ENCODE measurements around the gene TP53.

Gene TP53

GRCh38 chr17:7706631-7707354 is 19.5 kb upstream of the TP53 start:
- no peak for DNase-seq (ENCODE audit: low read depth)

DNA sequence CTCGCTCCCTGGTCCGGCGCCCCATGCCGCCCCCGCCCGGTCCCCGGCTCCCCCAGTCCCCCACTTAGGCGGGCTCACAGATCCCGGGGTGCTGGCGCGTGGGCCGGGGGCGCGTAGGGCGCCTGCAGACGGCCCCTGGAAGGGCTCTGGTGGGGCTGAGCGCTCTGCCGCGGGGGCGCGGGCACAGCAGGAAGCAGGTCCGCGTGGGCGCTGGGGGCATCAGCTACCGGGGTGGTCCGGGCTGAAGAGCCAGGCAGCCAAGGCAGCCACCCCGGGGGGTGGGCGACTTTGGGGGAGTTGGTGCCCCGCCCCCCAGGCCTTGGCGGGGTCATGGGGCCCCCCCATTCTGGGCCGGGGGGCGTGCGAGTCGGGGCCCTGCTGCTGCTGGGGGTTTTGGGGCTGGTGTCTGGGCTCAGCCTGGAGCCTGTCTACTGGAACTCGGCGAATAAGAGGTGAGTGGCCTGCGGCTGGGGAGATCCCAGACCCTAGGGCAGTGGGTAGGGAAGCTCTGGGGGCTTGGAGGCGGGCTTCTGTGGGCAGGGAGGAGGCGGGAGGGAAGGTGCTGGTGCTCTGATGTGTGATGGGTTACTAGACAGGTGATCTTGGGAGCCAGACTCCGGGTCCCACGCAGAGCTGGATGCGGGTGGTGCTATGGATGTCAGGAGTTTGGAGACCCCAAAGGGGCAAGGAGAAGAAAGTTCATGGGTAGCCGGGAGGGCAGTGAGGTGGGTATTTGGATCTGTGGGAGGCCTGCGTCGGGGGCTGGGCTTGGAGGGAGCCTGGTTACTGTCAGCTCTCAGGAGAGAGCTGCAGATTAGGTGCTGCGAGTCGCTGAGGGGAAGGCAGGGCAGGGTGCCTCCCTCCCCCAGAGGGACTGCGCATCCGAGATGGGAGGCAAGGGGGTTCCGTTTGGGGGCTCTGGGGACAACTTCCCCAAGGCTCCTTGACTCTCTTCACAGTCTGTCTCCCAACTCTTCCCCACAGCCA is 18.3 kb upstream of the TP53 start:
- no peak for DNase-seq (ENCODE audit: low read depth)

GRCh38 chr17:7704601-7705268 is 17.4 kb upstream of the TP53 start, which contains the start of gene EFNB3:
Gene EFNB3 (plus strand): TSS chr17:7705202. CDS start chr17:7705599, 397 bp downstream.
- no peak for DNase-seq (ENCODE audit: low read depth)

DNA sequence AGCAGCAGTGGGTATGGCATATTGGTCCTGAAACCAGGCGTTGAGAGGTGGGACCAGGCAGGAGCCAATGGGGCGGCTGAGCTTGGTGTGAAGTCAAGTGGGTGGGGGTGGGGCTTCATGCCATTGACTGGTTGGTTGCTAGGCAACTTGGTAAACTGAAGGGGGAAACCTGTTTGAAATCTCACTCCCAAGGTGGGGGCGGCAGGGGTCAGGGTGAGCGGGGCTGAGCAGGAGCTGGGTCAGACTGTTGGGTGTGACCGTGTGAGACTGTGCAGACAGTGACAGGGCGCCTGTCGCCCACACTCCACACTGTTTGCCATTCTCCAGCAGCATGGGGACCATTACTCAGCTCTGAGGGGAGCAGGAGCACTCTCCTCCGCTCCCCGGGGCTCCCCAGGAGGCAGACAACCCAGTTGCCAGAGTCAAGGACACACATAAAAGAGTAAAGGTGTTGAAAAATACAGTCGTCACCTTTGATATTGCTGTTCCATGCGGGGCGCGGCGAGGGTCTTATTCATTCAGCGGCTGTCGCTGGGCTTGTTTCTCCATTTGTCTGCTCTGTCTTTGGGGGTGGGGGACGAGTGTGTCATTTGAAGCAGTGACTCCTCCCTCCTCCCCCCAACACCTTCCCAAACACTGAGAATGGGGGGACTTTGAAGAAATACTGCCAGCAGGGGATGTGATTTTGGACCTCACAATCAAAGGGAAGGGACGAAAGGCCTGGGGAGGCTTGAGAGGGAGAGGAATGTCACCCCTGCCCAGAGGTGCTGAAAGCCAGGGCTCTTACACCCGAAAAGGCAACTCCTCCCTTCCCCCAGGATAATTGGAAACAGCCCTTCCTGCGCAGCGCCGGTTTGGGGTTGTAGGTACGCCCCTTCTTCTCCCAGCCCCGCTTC is 16.5 kb upstream of the TP53 start:
- no peak for DNase-seq (ENCODE audit: low read depth)

DNA sequence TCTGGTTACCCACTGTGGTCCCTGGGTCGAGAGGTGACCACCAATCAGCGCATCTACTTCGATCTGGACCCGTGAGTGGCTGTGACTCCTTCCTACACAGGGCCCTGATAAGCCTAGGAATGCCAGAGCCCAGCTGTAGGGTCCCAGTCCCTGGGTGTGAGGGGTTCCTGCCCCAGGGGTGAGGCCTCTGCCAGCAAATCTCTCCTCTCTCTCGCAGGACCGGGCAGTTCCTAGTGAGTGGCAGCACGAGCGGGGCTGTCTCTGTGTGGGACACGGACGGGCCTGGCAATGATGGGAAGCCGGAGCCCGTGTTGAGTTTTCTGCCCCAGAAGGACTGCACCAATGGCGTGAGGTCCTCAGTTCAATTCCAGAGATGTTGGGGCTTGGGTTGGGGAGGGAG is 15.5 kb upstream of the TP53 start:
- no peak for DNase-seq (ENCODE audit: low read depth)

GRCh38 chr17:7701681-7702080 is 14.4 kb upstream of the TP53 start:
- DNase-seq (ENCODE audit: low read depth): no peak

- no peak for DNase-seq (ENCODE audit: low read depth)
Observed at GRCh38 chr17:7700510-7700909, 13.2 kb upstream of the TP53 start.

DNA sequence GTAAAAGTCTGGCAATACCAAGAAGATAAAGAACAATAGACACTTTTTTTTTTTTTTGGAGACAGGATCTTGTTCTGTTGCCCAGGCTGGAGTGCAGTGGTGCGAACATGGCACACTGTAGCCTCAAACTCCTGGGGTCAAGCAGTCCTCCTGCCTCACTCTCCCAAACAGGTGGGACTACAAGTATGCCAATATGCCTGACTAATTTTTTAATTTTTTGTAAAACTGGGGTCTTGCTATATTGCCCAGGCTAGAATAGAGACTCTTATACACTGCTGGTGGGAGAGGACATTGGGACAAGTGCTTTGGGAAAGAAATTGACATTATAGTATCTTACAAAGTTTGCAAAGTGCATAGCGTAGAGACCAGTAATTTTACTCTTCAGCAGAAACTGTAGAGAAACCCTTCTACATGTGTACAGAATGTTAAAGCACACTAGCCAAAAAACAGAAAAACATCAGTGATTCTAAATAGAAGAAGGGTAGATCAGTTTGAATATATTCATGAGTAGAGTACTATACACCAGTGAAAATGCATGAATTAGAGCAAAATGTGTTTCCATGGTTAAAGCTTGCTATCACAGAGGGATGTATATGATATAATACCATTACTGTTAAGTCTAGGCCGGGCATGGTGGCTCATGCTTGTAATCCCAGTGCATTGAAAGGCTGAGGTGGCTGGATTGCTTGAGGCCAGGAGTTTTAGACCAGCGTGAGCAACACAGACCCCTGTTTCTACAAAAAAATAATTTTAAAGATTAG is 10.7 kb upstream of the TP53 start:
- DNase-seq (ENCODE audit: low read depth): no peak

- DNase-seq (ENCODE audit: low read depth): no peak
Observed at GRCh38 chr17:7695586-7695985, 8.3 kb upstream of the TP53 start.

DNA sequence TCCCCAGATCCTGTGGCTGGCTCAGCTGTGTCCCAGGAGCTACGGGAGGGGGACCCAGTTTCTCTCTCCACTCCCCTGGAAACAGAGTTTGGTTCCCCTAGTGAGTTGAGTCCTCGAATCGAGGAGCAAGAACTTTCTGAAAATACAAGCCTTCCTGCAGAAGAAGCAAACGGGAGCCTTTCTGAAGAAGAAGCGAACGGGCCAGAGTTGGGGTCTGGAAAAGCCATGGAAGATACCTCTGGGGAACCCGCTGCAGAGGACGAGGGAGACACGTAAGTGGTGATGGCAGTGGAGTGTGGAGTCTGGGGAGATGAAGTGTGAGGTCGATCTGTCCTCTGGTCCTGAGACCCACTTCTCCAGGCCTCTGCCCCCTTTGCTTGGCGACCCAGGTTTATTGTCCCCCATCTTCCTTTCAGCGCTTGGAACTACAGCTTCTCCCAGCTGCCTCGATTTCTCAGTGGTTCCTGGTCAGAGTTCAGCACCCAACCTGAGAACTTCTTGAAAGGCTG is 1.6 kb upstream of the TP53 start:
- DNase-seq (ENCODE audit: low read depth): no peak

GRCh38 chr17:7687908-7688807 is 868 bp upstream of the TP53 start, which contains the start of gene WRAP53:
Gene WRAP53 (plus strand): TSS chr17:7688477. CDS start chr17:7688649, 172 bp downstream.
- peak; percentile 87 for DNase-seq (ENCODE audit: low read depth)

DNA sequence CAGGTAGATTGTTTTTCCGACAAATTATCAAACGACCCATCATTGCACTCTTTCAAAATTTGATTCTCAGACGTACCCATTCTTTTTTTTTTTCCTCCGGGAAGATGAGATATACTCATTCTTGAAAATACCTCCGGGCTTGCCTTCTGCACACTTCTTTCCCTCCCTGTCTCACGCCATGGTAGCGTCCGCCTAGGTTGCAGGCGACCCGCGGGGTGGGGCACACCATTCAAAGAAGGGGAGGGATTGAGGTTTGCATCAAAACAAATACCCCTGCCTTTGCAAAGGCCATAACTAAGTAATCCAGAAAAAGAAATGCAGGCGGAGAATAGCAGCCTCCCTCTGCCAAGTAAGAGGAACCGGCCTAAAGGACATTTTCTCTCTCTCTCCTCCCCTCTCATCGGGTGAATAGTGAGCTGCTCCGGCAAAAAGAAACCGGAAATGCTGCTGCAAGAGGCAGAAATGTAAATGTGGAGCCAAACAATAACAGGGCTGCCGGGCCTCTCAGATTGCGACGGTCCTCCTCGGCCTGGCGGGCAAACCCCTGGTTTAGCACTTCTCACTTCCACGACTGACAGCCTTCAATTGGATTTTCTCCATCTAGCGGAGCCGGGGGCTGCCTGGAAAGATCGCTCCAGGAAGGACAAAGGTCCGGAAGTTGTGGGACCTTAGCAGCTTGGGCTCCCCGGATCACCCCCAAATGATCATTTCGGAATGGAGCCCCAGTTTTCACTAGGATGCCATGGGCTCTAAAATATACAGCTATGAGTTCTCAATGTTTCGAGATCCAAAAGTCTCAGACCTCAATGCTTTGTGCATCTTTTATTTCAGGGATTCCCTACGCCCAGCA is 843 bp downstream of the TP53 start:
- peak; percentile 73 for DNase-seq (ENCODE audit: low read depth)

- peak; percentile 64 for DNase-seq (ENCODE audit: low read depth)
Observed at GRCh38 chr17:7685533-7686221, 1.6 kb downstream of the TP53 start.

GRCh38 chr17:7684851-7685532 is 2.3 kb downstream of the TP53 start:
- no peak for DNase-seq (ENCODE audit: low read depth)

DNA sequence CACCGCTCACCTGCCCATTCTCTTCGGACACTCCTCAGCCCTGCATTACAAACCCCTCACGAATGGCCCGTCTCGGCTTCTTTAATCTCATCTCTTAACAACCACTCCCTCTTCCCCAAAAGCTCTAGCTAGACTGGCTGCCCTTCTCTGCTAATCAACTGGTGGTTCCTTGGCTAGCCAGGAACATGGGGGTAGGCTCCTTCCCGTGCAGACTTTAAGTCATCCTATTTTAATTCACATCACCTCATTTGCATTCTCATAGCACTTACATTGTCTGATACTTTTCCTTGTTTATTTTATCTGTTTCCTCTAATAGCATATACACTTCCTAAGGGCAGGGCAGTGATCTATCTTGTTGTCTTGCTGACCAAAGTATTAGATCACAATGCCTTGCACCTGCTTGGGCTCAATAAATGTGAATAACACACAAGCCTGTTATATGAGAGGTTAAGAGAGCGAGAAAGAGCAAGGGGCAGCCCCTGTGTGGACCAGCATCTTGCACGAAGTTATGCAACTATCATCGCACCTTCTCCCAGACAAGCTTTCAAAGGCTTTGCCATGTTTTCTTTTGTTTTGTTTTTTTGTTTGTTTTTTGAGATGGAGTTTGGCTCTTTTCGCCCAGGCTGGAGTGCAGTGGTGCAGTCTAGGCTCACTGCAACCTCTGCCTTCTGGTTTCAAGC is 9.8 kb downstream of the TP53 start:
- no peak for DNase-seq (ENCODE audit: low read depth)

DNA sequence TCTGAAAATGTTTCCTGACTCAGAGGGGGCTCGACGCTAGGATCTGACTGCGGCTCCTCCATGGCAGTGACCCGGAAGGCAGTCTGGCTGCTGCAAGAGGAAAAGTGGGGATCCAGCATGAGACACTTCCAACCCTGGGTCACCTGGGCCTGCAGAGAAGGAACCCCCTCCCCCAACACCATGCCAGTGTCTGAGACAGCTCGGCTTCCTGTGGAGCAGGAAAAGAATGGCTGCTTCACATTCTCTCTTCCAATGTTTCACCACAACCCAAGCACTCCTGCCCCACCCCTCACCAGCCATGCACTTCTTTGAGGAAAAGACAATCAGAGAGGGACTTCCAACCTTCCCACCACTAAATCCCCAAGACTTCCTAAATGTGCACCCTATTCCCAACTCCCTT is 10.8 kb downstream of the TP53 start:
- no peak for DNase-seq (ENCODE audit: low read depth)

DNA sequence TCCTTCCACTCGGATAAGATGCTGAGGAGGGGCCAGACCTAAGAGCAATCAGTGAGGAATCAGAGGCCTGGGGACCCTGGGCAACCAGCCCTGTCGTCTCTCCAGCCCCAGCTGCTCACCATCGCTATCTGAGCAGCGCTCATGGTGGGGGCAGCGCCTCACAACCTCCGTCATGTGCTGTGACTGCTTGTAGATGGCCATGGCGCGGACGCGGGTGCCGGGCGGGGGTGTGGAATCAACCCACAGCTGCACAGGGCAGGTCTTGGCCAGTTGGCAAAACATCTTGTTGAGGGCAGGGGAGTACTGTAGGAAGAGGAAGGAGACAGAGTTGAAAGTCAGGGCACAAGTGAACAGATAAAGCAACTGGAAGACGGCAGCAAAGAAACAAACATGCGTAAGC is 12.4 kb downstream of the TP53 start:
- DNase-seq (ENCODE audit: low read depth): no peak

Measured in HS-27A (cell line).